ENCODE measurements around the gene SAFB.

SAFB gene

DNA sequence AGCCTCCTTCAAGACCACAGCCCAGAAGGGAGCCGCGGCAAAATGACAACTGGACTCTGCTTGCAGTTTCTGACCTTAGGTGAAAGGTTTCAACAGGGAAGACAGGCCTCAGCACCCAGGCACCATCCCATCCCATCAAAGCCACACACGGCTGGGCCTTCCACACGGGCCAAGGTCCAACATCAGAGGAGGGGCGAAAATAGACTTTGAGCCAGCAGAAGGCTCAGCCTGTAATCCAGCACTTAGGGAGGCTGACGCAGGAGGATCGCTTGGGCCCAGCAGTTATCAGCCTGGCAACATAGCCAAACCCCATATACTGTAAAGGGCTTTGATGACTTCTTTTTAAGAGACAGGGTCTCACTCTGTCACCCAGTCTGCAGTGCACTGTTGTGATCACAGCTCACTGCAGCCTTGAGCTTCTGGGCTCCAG, 28.3 kb upstream of the SAFB start:
- in situ Hi-C loops (cut with HindIII; ENCODE audit: low sequenced_read_pairs): no loop called here

DNA sequence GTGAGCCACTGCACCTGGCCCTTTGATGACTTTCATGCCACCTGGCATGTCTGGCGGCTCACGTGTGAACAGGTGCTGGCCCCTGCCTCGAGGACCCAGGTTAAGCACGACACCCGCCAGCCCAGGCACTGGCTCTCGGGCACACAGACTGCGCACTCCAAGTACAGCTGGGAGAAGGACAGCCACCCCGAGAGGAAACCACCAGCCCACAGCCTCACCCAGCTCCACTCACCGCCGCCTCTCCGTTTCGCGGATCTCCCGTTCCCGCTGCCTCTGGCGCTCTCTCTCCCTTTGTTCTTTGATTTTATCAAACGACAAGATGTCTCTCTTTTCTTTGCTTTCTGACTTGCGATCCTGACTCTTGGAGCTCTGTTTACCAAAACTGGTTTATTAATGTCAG, 27.8 kb upstream of the SAFB start:
- in situ Hi-C loops (cut with HindIII; ENCODE audit: low sequenced_read_pairs): no loop called here

DNA sequence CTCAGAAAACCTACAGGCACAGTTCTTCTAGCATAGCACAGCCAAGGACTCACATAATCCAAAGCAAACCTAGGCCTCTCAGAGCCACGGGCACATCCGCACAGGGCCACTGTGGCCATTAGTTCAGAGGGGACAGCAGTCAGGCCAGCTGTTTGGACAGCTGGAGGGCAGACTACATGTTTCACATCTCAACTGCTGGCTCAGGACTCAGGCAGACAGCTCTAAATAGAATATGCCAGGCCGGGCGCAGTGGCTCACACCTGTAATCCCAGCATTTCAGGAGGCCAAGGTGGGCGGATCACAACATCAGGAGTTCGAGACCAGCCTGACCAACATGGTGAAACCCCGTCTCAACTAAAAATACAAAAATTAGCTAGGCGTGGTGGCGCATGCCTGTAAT, 27.1 kb upstream of the SAFB start:
- in situ Hi-C loops (cut with HindIII; ENCODE audit: low sequenced_read_pairs): no loop called here

DNA sequence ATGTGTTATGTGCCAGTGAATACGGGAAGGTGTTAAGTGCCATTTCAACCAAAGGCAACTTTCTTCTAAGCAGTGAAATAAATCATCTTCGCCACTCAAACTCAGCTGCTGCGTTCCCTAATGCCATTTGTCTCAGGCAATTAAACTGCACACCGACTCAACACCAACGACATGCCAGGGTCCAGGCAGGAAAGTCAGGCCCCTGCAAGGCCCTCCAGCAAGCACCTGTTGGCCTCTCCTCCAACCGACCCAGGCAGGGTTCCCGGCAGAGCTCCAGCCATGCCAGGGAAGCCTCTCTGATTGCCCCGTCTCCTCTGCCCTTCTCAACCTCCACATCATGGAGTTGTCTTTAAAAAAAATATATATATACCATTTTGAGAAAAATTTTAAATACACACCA, 22.1 kb upstream of the SAFB start:
- in situ Hi-C loops (cut with HindIII; ENCODE audit: low sequenced_read_pairs): loop anchor here (10.0 kb wide), 1 partner anchor 236 kb away; no protein-coding TSS in a partner anchor

DNA sequence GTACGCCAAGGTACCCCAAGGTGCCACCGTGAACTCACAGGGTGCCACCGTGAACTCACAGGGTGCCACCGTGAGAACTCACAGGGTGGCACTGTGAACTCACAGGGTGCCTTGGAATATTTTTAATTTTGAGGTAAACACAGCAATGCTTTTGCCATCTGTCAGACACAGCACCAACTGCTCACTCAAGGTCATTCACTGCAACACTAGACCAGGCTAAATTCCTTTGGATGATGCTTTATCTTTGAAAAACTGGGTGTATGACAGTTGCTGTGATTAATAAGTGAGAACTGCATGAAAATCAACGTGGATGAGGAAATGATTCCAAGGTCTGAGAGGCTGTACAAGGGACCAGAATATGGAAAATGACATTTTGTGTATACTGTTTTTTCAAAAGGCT, 19.3 kb upstream of the SAFB start:
- in situ Hi-C loops (cut with HindIII; ENCODE audit: low sequenced_read_pairs): loop anchor here (10.0 kb wide), 1 partner anchor 239 kb away; no protein-coding TSS in a partner anchor

DNA sequence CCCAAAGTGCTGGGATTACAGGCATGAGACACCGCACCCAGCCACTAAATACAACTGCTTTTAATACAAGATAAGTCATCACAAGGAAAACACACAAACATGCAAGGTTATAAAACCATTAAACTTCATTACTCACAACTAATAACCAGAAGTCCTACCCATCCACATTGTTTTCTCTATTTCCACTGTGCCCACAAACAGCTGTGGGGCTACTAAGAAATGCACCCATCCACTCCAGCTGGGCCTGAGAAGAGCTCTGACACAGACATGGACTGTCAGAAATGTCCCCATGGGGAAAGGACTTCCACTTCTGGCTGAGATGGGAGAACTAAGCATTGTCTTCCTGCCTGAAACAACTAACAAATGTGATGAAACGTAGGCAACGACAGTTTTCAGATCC, 17.5 kb upstream of the SAFB start:
- in situ Hi-C loops (cut with HindIII; ENCODE audit: low sequenced_read_pairs): loop anchor here (10.0 kb wide), 1 partner anchor 241 kb away; no protein-coding TSS in a partner anchor

DNA sequence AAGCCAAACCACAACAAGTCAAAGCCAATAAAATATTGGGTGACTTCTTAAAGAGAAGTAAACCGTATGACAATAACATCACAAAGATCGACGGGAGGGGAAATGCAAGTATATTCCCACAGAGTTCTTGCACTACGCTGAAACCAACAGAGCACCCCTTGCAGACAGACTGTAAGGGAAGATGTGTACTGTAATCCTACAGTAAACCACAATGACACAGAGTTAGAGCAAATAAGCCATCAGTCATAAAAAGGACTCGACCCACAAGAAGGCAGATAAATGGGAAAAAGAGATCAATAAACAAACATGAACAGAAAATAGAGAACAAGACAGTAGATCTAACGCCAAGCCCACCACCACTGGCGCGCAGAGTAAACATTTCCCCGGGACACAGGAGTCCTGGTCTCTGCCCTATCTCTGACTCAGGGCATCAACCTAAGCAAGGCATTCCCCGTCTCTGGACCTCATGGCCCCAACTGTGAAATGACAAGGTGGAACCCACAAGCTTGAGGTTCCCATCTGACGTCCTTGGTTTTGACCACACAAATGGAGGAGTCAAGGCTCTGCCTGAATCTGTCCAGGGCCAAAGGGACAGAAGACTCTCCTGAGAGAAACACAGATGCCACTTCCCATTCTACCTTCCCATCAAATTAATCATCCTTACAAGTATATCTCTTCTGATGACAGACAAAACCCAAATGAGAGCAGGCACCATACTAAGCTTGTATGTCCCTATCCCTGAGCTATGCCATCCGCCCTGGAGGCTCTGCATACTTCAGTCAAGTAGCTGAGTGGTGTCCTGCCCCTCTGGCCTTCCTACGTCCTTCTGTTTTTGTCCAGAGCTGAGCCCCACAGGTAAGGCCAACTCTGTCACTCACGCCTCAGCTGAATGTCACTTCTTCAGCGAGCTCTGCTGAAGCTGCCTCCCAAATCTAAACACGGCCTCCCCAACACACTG, 15.3 kb upstream of the SAFB start:
- in situ Hi-C loops (cut with HindIII; ENCODE audit: low sequenced_read_pairs): loop anchor here (10.0 kb wide), 1 partner anchor 243 kb away; no protein-coding TSS in a partner anchor

DNA sequence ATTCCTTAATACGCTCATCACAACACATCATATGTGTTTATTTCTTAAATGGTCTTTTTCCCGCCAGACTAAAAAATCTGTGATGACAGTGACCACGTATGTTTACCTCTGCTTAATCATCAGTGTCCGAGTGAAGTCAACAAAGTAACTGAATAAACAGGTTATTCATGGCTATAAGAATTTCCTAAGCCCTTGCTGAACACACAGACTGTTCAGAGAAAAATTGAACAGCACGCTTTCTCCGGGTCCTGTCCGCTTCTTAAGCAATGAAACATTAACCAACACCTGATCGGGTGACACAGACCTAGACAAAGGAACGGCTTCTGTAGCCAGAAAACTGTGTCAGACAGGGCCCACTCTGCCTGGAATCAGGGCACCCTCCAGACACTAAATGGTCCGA, 14.6 kb upstream of the SAFB start:
- in situ Hi-C loops (cut with HindIII; ENCODE audit: low sequenced_read_pairs): loop anchor here (10.0 kb wide), 1 partner anchor 243 kb away; no protein-coding TSS in a partner anchor

DNA sequence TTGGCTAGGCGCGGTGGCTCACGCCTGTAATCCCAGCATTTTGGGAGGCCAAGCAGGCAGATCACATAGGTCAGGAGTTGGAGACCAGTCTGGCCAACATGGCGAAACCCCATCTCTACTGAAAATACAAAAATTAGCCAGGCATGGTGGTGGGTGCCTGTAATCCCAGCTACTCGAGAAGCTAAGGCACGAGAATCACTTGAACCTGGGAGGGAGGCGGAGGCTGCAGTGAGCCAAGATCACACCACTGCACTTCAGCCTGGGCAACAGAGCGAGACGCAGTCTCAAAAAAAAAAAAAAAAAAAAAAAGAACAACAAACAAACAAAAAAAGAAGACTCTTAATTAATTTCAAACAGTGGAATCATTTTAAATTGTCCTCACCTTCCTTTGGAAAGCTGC, 14.1 kb upstream of the SAFB start:
- in situ Hi-C loops (cut with HindIII; ENCODE audit: low sequenced_read_pairs): loop anchor here (10.0 kb wide), 1 partner anchor 244 kb away; no protein-coding TSS in a partner anchor

DNA sequence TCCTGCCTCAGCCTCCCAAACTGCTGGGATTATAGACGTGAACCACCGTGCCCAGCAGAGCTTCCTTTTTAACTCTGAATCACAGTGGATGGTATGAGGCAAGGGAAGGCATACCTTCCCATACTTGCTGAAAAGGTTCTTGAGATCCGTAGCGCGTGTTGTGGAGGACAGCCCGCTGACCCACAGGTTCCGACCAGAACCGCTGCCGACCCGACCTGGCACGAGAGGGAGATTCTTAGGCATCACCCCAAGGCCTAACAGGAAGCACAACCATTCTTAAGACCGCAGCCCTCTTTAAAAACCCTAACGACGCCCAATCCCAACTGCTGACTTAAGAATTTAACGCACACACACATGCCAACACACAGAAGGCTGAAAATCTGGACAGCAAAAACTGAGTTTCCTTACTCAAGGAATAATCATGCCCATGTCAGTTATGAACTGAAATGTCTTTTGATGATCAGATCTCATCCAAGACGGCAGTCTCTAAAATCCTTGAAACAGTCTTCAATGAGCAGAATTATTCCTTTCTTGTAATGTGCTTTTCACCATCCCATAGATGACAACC, 12.9 kb upstream of the SAFB start:
- in situ Hi-C loops (cut with HindIII; ENCODE audit: low sequenced_read_pairs): loop anchor here (10.0 kb wide), 1 partner anchor 245 kb away; no protein-coding TSS in a partner anchor

DNA sequence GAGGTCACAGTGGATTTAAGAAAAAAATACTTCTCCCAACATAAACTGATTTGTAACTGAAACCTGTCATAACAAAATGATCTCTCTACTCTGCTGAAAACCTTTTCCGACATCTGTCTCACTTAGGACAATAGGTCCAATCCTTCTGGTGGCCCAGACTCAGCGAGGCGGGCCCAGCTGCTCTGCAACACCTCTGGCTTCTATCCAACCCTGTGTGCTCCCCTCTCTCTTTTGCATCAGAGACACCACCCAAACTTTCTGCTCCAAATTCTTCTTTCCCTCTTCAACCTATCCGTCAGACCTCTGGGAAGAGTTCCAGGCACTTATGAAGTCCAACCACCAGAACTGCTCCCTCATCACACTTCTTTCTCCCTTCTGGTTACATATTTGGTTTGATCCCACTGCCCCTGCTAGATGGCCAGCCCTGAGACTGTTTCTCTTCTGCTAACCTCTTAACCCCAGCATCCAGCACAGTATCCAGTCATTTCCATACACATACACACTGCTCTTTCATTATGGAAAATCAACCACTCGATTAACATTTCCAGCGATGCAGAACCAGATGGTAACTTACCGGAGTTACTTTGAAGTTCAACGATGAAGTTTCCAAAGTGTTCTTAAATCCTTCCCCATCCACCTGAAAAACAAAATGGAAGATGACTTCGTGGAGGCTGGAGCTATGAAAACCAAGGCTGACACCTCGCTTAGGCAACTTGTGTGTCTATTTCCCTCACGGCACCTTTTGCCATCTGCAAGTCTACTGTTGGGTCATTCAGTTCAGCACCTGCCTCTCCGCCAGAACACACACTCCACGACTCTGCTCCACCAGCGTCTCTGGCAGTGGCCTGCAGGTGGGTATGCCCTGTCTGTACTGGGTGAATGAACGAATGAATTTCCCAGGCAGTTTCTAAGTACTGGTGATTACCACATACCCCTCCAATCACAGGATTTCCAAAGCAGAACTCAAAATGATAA, 9.7 kb upstream of the SAFB start:
- in situ Hi-C loops (cut with HindIII; ENCODE audit: low sequenced_read_pairs): no loop called here

DNA sequence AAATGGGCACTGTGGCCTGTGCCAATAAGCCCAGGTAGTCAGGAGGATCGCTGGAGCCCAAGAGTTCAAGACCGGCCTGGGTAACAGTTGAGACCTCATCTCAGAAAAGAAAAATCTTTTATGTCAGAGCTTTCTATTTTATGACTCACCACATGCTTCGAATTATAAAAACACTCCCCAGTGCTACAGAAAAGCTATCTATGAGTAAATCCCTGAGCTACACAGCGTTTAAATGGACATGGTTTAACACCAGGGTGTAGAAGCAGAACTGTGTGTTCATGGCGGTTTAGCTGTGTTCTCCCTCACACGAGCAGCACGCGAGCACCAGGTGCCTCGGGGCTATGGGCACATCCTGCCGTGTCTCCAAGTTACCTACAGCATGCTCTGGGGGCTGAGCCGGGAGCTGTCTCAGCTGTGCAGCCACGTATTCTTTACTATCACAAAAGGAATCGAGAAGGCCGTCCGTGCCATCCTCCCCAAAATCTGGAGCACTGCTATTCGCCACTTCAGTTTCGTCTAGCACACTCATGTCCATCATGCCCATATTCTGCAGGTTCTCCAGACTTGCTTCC, 7.0 kb upstream of the SAFB start:
- in situ Hi-C loops (cut with HindIII; ENCODE audit: low sequenced_read_pairs): no loop called here

DNA sequence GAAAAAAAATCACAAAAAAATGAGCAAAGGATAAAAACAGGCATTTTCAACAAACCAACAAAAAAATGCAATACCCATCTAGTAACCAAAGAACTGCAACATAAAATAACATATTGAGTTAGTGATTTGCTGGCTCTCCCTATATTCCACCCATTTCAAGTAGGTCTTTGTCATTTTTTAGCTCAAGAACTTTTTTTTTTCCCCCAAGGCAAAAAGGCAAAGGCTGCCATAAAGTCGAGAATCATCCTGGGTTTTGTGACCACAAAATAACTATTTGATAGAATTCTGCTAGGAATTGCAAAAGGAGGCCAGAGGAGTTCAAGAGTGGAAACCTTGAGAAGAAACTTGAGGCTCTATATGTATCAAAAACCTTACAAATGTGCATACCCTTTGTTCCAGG, 5.8 kb upstream of the SAFB start:
- in situ Hi-C loops (cut with HindIII; ENCODE audit: low sequenced_read_pairs): no loop called here

DNA sequence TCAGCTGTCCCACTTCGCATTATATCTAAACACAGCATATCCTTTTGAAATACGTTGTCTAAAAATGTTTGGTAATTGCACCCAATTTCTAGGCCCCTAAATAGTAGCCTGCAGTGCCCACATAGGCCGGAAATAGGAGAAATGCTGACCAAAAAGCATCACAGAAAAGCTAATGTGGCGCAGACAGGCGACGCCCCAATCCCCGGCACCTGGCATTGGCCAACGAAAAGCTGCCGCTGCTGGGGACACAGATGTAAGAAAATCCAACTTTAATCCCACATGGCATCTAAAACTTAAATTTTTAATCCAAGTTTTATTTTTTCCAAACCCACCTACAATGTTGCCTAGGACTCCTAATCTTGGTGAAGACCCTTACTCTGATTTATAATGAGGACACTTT, 4.3 kb upstream of the SAFB start:
- in situ Hi-C loops (cut with HindIII; ENCODE audit: low sequenced_read_pairs): no loop called here

DNA sequence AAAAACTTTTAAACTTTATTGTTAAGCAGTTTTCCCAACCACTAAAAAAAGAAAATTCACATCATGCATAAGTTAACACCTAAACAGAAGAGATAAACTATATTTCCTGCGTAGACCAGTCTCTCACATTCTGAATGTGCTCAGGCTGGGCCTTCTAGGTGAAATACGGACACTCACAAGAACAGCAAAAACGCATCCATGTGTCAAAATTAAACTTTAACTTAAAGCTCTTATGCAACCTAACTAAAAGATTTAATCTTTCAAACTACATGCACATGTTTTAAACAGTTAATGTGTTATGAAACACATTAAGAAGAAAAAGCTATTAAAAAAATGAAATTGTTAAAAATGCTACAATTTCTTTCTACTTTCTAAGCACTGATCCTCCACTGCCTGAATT, 2.9 kb upstream of the SAFB start:
- in situ Hi-C loops (cut with HindIII; ENCODE audit: low sequenced_read_pairs): no loop called here

DNA sequence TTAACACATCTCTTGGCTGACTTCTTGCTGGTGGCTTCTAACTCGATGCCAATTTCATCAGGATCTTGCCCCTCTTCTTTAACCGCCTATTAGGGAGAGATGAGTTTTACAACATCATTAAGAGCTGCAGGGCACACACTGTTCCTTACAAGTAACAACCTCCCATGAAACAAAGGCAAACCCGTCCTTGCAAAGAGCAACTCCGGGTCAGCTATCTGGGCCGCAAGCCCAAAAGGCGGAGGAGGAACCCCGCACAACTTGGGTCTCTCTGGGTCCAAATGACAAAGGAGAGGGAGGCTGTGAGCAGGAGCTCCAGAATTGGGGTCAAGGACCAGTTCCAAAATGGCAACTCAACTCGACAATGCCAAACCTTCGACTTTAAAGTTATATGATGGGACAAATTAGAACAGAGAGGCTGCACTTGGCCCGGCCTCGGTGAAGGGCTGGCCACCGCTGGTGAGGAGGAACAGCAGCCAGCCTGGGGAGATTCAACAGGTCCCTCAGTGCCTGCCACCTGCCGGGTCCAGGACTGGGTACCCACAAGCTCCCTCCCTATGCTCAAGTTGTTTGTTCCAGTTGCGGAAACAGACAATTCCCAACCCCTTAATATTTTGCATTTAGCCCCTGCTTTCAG, 1.5 kb upstream of the SAFB start:
- in situ Hi-C loops (cut with HindIII; ENCODE audit: low sequenced_read_pairs): no loop called here

DNA sequence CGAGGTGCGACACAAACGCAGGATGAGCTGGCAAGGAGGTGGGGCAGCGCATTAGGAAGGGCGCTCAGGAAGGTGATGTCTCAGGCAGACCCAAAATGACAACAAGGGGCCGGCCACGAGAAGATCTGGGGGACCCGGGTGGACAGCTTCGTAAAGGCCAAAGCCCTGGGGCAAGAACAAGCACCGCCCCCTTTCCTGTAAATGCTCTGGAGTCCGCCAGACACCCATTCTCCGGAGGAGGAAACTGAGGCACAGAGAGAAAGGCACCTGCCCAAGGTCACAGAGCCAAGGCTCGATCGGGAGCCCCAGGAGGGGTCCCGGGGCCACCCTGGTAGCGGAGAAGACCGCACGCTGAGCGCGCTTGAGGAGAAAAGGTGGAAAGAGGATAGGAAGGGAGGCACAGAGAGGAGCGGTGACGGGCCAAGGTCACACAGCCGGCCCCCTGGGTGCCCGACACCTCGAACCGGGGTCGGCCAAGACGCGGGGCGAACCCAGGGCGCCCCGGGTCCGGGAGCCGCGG, 878 bp upstream of the SAFB start:
- in situ Hi-C loops (cut with HindIII; ENCODE audit: low sequenced_read_pairs): no loop called here

DNA sequence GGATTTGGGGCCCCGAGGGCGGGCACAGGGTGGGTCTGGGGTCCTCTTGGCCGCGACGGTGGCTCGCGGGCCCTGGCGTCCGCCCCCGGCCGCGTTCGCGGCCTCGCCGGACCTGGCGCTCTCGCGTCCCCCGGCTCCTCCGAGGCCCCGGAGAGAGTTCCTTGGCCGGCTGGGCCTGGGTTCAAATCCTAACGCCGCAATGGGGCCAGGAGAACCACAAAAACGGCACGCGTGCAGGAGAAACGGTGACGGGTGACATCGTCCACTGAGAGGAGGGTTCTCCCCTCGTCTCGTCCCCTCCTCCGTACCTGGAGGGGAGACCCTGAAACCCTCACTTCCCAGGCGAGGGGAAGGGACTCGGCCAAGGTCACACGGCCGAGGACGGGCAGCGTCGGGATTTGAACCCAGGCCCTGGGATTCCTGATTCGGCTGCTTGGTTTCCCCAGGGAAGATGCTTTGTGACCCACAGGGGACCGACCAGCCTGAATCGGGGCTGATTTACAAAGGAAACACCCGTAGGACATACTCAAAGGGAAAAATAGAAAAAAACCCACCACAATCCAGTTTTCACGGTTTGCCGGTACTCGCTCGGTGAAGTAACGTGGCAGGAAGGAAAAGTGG, 624 bp downstream of the SAFB start:
- in situ Hi-C loops (cut with HindIII; ENCODE audit: low sequenced_read_pairs): no loop called here

DNA sequence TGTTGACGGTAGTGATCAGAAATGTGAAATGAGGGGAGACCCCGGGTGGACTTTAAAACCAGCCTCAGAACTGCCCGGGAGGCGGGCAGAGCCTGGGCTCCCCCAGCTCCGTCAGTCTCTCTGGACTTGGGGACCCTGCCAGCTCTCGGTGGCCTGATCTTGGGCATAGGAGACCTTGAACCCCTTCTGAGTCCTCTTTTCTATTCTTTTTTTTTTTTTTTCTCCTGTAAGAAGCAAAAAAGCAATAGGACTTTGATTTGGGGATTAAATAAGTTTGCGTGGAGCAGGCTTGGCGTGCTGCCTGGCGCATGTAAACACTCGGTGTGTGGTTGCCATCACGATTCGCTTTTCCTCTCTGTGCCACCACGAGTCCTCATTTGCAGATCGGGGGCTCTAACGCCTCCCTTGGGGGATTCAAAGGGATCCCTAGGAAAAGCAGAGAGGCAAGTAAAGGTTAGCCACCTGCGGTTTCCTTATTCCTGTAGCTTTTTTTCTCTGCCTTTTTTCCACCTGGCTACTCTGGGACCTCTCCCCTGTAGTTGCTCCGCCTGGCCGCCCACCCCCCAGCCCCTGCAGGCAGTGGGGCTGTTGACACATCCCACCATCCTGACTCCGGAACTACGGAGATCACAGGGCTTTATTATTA, 1.3 kb downstream of the SAFB start:
- in situ Hi-C loops (cut with HindIII; ENCODE audit: low sequenced_read_pairs): no loop called here

Measured in DLD1 (cell line).